GM21360 (cell line): ENCODE results near the gene CCDC51.
"Not testable (repeated sequence)": the region's sequence is repeated elsewhere in the genome, so short reads cannot be mapped to it uniquely, and the experiment has no call there.

ENCODE experiments used
- ATAC-seq: cut with Tn5 transposase; IDR thresholded peaks from one replicate; pipeline ENCODE4 v1.9.1; 2021; ENCODE audit warnings: mild to moderate bottlenecking, moderate library complexity; ENCODE audit not compliant: unreplicated experiment

Gene CCDC51

DNA sequence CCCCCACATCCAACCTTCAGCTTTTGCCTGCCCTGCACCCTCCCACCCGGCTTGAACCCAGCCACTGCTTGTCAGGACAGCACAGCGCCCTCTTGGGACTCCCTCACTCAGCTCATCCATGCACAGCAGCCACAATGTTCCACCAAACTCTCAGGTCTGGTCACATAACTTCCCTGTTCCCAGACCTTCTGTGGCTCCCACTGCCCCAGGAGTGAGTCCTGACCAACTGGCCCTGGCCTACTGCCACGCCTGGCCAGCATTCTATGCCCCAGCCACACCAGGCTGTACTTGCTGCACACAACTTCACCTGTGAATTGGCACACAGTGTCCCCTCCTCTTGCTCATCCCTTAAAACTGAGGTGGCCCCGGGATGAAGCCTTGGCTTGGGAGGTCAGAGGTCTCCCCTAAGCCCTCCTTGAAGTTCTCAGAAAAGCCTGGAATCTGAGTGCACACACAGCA lies 31.1 kb downstream of the CCDC51 start:
- ATAC-seq: no peak

- ATAC-seq: no peak
Observed at GRCh38 chr3:48407542-48408099, 32.3 kb downstream of the CCDC51 start.

DNA sequence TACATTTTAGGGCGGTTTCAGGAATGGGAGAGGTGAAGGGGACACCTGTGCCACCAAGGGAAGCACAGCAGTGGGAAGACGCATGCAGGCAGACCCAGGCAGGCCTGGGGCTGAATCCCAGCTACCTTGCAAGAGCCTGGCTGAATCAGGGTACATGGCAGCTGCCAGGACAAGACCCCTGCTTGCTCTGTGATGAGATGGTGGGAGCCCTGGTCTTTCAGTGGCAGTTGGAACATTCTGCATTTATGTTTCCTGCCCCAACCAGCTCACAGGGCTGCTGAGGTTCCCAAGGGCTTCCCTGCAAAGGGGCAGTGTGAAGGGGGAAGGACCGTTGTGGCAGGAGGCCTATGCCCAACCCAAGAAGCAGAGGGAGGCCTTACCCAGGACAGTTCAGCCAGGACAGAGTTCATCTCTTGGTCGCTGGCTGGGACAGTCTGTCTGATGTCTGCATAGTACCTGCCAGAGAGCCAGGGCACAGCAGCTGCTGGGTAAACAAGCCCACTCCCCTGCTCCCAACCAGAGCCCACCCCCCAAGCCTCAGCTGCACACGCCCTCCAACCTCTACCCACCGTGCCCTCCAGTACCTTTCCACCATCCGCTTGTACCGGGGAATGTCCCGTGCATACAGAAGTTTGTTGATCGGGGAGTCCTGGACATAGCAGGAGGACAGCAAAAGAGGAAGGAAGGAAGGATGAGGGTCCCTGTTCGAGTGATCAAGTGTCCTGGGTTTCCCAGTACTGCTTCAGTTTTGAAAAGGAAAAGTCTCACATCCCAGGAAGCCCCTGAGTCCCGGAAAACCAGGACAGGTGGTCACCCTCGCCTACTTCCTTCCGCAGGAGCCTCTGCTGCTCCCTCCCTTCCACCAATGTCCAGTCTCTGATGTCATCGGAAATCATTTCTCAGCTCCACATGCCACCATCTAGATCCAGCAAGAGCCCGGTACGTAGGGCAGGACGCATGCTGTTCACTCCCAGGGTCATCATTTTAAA lies 33.2 kb downstream of the CCDC51 start:
- no peak for ATAC-seq

DNA sequence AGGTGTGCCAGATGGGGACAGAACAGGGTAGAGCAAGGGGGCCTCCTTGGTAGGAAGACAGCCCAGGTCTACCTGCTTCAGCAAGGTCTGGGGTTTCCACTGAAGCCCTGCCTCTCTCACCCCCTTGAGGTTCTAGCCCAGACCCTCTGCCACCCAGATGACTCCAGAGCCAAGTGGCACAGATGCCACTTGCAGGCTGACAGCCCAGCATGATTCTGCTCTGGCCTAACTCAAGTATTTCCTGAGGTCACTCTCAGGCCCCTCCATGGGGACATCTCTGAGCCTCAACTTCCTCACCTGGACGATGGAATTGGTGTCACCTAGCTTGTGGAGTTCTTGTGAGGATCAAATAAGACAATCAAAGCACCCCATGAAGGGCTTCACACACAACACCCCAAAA lies 33.9 kb downstream of the CCDC51 start:
- no peak for ATAC-seq

DNA sequence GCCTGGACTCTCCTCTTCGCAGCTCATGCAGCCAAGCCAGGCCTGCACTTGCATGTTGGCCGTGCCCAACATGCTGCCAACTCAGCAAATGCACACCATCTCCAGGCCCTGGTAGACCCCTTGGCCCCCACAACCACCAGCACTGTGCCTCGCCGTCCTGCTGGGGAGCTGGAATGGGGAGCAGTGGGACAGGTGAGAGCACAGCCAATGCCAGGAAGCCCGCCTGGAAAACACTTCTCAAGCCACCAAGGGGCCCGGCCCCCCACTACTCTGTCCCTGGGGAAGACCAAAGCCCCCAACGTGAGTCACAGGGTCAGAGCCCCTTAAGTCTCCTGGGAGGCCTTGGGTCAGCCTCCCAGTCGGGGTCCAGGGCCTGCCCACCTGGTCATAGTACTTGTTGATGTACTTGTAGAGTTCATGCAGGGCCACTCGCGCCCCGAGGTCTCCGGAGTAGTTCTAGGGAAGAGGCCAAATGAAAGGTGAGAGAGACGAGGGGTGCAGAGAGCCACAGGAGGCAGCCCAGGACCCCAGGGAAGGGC lies 34.5 kb downstream of the CCDC51 start:
- ATAC-seq: no peak

- no peak for ATAC-seq
Observed at GRCh38 chr3:48404440-48405342, 35.2 kb downstream of the CCDC51 start.

GRCh38 chr3:48403533-48404439 lies 36.1 kb downstream of the CCDC51 start:
- ATAC-seq: no peak

DNA sequence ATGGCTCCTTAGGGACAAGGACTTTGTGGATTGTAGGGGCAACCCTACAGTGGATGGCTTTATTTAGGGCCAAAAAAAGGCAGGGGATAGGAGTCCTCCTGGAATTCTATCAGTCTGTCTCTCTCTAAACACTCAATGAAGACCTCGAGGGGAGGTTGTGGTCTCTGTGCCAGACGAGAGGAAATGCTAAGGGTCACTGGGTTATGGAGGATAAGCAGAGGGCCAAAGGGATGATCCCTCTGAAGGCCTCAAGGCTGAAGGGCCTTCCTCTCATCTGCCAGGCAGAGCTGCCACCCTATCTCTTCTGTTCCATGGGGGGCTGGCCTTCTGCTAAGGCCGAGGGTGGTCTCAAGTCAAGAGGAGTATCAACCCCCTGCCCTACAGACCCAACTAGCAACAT lies 37.0 kb downstream of the CCDC51 start:
- no peak for ATAC-seq

DNA sequence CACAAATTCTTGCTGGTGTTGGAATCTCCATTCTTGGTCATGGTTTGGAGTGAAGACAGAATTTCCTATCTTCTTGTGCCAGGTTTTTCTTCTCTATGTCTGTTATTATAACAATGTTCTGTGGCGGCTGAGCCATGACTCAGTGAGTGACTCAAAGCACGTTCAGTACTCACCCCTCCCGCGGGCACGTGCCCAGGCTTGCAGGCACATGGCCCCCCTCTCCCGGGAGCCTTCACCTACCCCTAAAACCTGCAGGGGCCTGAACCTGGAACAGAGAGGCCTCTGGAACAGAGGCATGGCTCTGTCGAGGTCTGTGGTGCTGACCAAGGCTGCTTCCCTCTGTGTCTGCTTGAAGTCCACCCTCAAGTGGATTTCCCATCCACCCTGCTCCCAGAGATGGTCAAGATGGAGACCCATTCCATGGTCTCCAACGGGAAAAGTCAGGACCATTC lies 37.6 kb downstream of the CCDC51 start:
- ATAC-seq: no peak

- ATAC-seq: not testable (repeated sequence)
Observed at GRCh38 chr3:48401434-48401901, 38.5 kb downstream of the CCDC51 start.

DNA sequence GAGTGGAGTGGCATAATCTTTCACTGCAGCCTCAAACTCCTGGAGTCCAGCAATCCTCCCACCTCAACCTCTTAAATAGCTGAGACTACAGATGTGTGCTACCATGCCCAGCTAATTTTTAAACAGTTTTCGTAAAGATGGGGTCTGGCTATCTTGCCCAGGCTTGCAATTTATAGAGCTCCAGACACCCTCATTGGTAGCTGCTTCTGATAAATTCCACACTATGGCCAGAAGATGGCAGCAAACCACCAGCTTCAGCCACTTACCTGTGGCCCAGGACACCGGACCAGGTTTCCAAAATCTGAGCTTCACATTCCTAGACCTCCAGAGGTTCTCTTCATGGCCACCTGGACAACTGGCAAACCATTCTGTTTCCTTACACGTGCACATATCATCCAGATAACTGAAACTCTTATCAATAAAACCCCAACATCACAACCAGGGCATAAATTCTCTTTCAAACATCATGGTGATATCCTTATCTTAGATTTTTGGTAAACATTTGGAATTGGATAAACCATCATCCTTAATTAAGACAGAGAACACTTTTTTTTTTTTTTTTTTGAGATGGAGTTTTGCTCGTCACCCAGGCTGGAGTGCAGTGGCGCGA lies 39.0 kb downstream of the CCDC51 start:
- ATAC-seq: no peak

DNA sequence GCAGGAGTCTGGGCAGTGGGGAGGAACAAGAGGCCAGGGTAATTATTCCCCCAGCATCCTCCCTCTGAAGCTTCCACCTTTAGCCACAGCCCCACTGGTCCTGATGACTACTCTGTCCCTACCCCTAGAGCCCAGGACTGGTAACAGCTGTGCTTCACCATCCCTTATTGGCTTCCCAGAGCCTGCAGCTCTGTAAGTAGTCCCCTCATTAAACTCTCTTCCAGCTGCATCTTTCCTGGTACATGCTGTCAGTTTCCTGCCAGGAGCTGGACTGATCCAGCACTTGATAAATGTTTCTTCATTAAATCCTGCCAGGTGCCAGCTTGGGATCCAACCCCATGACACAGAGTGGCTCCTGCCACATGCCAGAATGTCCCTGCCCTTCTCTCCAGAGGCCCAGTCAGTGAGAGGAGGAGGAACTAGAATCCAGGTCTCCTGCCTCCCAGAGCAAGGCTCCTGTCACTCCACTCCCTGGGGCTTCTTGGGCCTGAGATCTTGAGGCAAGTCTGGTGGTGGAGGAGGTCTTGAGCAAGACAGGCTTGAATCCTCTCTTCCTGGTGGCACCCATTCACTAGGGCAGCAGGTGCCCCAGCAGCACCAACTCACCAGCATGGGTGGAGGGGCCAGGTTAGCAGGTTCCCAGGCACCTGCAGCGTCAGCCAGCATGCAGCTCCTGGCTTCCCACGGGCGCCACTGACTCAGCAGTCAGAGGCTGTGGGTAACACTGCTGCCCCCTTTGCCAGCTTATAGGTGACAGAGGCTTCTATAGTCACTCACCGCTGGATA lies 40.3 kb downstream of the CCDC51 start:
- ATAC-seq: no peak

GRCh38 chr3:48398701-48399386 lies 41.1 kb downstream of the CCDC51 start:
- no peak for ATAC-seq

DNA sequence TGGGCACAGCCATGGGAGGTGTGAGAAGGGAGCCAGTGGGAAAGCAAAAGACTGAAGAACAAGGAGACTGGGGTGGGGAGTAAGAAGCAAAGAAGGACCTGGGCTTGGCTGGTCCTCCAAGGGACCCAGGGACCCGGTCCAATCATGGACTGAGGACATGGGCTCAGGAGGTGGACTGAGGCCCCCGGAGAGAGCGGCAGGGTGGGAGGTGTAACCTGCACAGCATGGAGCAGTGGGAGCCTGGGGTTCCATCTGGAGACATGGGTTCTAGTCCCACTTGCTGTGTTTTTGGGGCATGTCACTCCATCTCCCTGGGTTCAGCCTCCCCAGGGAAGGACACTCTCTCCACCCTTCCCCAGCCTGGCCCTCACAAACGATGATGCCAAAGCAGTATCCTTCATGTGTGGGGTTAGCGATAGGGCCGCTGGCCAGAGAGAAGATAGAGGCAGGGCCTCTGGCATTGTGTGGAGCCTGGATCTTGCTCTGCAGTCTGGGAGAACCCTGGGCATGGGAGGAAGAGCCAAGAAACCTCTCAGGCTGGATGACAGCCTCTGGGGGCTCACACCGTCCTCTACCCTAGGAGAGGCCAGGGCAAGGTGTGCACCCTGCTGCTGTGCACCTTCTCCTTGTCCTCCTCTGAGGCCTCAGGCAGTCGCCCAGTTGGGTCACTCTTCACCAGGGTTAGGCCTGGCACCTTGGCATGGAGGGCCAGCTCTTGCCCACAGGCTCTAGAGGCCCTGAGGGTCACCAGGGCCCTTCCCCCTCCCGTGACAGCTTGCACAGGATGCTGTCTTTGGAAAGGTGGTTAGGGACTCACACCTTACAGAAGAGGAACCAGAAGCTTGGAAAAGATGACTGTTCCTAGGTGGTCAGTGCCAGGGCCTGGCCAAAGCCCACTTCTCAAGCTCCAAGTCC lies 41.9 kb downstream of the CCDC51 start:
- no peak for ATAC-seq

DNA sequence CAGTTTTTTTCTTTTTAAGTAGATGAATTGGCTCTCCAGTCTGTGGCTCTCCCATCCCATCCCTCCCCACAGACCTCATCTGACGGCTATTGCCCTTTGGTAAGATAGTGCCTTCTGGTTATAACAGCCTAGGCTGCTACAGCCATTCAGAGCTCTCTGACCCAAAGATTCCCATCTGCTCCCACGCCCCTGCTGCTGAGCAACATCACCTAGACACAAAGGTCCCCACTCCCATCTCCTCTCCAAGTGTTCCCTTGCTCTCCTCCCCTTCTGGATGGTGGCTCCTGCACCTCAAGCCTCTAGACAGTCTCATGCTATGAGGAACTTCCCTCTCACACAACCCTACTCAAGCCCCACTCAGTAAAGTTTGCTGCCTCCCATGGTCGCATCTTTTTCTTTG lies 44.2 kb downstream of the CCDC51 start:
- no peak for ATAC-seq

- no peak for ATAC-seq
Observed at GRCh38 chr3:48394391-48394790, 45.5 kb downstream of the CCDC51 start.

- ATAC-seq: no peak
Observed at GRCh38 chr3:48388966-48389365, 51.0 kb downstream of the CCDC51 start.
